SK-N-MC (cell line): Measurements from ENCODE around the gene KDM4B.

Source experiments
- EZH2 ChIP-seq: fragments of 200-600 bp; sonication (generic); IDR thresholded peaks from one replicate; pipeline ENCODE4 v1.6.1; 2017; ENCODE audit warnings: antibody characterized with exemption
- FOXP2 ChIP-seq: optimal IDR thresholded peaks from 2 replicates; pipeline ENCODE3; 2011; ENCODE audit warnings: mild to moderate bottlenecking, moderate library complexity; ENCODE audit not compliant: insufficient read depth; ENCODE audit errors: extremely low read length, control extremely low read depth
- POLR2AphosphoS5 ChIP-seq: IDR thresholded peaks from 2 replicates; pipeline ENCODE4 v1.6.1; 2012; ENCODE audit warnings: mild to moderate bottlenecking, low read depth, low read length, borderline replicate concordance

DNA sequence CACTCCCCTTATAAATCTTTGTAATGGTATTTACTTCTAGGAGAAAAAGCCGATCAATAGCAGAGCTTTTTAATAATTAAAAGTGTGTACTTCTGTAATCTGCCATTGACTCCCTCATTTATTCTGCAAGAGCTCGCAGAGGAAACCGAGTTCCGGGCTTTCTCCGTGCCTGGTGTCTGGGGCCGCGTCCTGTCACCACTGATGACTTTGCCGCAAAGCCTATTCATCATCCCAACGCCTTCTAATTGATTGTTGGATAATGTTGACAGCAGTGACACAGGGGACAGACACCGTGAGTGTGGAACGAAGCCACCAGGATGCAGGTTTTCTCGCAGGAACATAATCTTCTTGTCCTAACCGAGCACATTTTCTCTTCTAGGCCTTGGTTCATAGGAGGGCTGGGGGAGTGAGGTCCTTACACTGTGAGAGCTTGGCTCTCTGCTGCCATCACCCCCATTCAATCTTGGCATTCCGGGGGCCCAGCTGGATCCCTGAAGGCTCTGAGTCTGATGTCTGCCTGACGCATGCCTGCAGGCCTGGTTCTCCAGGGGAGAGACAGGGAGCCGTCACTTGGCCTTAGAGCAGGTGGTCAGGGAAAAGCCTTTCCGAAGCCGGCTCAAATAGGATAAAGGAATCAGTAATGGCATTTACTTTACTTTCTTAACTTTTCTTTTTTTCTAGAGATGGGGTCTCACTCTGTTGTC, 110.3 kb downstream of the KDM4B start:
- TF ChIP-seq POLR2AphosphoS5 (no peak), EZH2 (no peak), FOXP2 (no peak)
